CD4-positive, alpha-beta T cell treated with Interleukin-17A for 4 hours (primary cell): ENCODE data around the gene PYY.
A peak's percentile ranks its signal among the peaks of the same experiment; 100 is the strongest.
"Not testable (repeated sequence)": the region's sequence is repeated elsewhere in the genome, so short reads cannot be mapped to it uniquely, and the experiment has no call there.

ENCODE experiments used
- DNase-seq: peaks from one replicate; pipeline ENCODE4 v3.0.0-alpha.2; 2020; ENCODE audit warnings: mixed read lengths

The PYY gene

GRCh38 chr17:43942051-43942685 lies 11.6 kb downstream of the PYY start, which contains the start of gene PPY:
Gene PPY, minus strand, starts transcription at chr17:43942476. Its CDS starts 822 bp downstream, at chr17:43941654.
- DNase-seq = no peak

GRCh38 chr17:43940630-43941029 lies 13.1 kb downstream of the PYY start:
- no peak for DNase-seq

- no peak for DNase-seq
Measured at GRCh38 chr17:43939886-43940285, 13.9 kb downstream of the PYY start.

GRCh38 chr17:43939452-43939851 lies 14.3 kb downstream of the PYY start:
- not testable (repeated sequence) for DNase-seq

- DNase-seq = no peak
Measured at GRCh38 chr17:43938838-43939182, 14.9 kb downstream of the PYY start.

GRCh38 chr17:43936434-43936833 lies 17.3 kb downstream of the PYY start:
- no peak for DNase-seq

GRCh38 chr17:43935926-43936261 lies 17.8 kb downstream of the PYY start:
- DNase-seq = no peak

GRCh38 chr17:43935204-43935925 lies 18.4 kb downstream of the PYY start:
- no peak for DNase-seq

- no peak for DNase-seq
Measured at GRCh38 chr17:43932923-43933322, 20.8 kb downstream of the PYY start.

- DNase-seq = no peak
Measured at GRCh38 chr17:43932357-43932756, 21.4 kb downstream of the PYY start.

GRCh38 chr17:43931062-43931571 lies 22.6 kb downstream of the PYY start:
- no peak for DNase-seq

- DNase-seq = no peak
Measured at GRCh38 chr17:43928609-43929008, 25.1 kb downstream of the PYY start.

GRCh38 chr17:43927929-43928328 lies 25.8 kb downstream of the PYY start:
- DNase-seq = peak; percentile 28

GRCh38 chr17:43927060-43927864 lies 26.5 kb downstream of the PYY start:
- peak; percentile 43 for DNase-seq

- DNase-seq = no peak
Measured at GRCh38 chr17:43924558-43924957, 29.2 kb downstream of the PYY start.

GRCh38 chr17:43920500-43921095 lies 33.1 kb downstream of the PYY start:
- DNase-seq = no peak

- no peak for DNase-seq
Measured at GRCh38 chr17:43918026-43918389, 35.7 kb downstream of the PYY start.

GRCh38 chr17:43917348-43918025 lies 36.3 kb downstream of the PYY start:
- DNase-seq = peak; percentile 72

GRCh38 chr17:43917016-43917347 lies 36.8 kb downstream of the PYY start:
- DNase-seq = no peak

- DNase-seq = no peak
Measured at GRCh38 chr17:43916385-43916784, 37.4 kb downstream of the PYY start.

GRCh38 chr17:43915559-43915958 lies 38.2 kb downstream of the PYY start:
- DNase-seq = no peak

- DNase-seq = no peak
Measured at GRCh38 chr17:43914451-43914850, 39.3 kb downstream of the PYY start.

- no peak for DNase-seq
Measured at GRCh38 chr17:43913584-43913983, 40.2 kb downstream of the PYY start.
